Measurements from ENCODE around the gene MAPKAPK5. TPM values are rescaled to one million over a fixed set of nuclear protein-coding genes. Genes with fewer than 3 reads are reported as not detected.

MAPKAPK5 gene
- total and polyA plus RNA-seq, 9 of the 15 experiments (the other 6 are each of a cell fraction or from before 2014, with no cell fraction given) = 11.6 to 72.1 (median 60.4) TPM

DNA sequence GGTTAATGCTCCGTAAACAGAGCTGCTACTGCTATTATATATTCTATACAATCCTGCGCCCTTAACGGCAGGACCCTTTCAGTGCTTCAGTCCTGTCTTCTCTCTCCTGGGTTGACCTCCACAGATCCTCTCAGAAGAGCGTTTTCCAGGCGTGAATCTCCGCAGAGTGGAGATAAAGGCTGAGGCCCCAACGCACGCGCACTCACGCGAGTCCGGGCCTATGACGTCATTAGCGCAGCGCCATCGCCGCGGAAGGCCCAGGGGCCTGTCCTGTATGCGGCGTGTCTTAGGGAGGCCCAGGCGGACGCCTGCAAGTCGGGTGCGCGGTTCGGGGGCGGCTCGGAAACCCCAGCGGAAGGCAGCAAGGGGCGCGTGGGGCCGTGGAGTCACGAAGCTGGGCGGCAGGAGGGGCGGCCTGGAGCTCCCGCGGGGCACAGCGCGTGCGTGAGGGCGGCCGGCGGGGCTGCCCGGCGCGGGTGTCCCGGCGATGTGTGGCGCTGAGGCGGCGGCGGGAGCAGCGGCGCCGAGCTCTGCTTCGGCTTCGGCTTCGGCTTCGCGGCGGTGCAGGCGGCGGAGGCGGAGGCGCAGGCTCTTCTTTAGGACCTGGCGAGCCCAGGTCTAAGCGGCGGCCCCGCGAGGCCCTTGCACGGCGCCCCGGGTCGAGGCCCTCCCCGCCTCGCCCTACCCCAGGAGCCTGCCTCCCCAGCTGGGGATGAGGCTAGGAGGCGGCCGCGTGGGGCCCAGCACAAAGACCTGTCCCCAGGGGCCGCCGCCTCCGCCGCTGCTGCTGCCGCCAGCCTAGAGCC is at the start of gene MAPKAPK5 (continued):
- TF ChIP-seq, protein P1, sequence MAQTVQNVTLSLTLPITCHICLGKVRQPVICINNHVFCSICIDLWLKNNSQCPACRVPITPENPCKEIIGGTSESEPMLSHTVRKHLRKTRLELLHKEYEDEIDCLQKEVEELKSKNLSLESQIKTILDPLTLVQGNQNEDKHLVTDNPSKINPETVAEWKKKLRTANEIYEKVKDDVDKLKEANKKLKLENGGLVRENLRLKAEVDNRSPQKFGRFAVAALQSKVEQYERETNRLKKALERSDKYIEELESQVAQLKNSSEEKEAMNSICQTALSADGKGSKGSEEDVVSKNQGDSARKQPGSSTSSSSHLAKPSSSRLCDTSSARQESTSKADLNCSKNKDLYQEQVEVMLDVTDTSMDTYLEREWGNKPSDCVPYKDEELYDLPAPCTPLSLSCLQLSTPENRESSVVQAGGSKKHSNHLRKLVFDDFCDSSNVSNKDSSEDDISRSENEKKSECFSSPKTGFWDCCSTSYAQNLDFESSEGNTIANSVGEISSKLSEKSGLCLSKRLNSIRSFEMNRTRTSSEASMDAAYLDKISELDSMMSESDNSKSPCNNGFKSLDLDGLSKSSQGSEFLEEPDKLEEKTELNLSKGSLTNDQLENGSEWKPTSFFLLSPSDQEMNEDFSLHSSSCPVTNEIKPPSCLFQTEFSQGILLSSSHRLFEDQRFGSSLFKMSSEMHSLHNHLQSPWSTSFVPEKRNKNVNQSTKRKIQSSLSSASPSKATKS (CRISPR knock-in tag; IDR thresholded peaks at IDR 0.05) = no peak
- TF ChIP-seq, protein P2, sequence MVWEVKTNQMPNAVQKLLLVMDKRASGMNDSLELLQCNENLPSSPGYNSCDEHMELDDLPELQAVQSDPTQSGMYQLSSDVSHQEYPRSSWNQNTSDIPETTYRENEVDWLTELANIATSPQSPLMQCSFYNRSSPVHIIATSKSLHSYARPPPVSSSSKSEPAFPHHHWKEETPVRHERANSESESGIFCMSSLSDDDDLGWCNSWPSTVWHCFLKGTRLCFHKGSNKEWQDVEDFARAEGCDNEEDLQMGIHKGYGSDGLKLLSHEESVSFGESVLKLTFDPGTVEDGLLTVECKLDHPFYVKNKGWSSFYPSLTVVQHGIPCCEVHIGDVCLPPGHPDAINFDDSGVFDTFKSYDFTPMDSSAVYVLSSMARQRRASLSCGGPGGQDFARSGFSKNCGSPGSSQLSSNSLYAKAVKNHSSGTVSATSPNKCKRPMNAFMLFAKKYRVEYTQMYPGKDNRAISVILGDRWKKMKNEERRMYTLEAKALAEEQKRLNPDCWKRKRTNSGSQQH (CRISPR knock-in tag; IDR thresholded peaks at IDR 0.05) = no peak
- TF ChIP-seq, protein P3, sequence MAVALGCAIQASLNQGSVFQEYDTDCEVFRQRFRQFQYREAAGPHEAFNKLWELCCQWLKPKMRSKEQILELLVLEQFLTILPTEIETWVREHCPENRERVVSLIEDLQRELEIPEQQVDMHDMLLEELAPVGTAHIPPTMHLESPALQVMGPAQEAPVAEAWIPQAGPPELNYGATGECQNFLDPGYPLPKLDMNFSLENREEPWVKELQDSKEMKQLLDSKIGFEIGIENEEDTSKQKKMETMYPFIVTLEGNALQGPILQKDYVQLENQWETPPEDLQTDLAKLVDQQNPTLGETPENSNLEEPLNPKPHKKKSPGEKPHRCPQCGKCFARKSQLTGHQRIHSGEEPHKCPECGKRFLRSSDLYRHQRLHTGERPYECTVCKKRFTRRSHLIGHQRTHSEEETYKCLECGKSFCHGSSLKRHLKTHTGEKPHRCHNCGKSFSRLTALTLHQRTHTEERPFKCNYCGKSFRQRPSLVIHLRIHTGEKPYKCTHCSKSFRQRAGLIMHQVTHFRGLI (CRISPR knock-in tag; IDR thresholded peaks at IDR 0.05) = peak; percentile 84; the same call in 1 of the 2 replicates
- no peak; the same call in 1 of the 2 replicates for TF ChIP-seq GTF2F1 (IDR thresholded peaks at IDR 0.05; ENCODE audit: low read depth, low read length)
- peak; percentile 94 to 95 for TF ChIP-seq NRF1 (conservative IDR thresholded peaks at IDR 0.05 in 1 of 2, IDR thresholded peaks at IDR 0.05 in 1 of 2)
- TF ChIP-seq ZFX (CRISPR knock-in tag; IDR thresholded peaks at IDR 0.05) = peak; percentile 67
- TF ChIP-seq ZFPM2 (CRISPR knock-in tag; IDR thresholded peaks at IDR 0.05) = no peak
- peak; percentile 73; the same call in 1 of the 2 replicates for TF ChIP-seq L3MBTL2 (IDR thresholded peaks at IDR 0.05)
- TF ChIP-seq GABPB1 (CRISPR knock-in tag; IDR thresholded peaks at IDR 0.05) = peak; percentile 86
- TF ChIP-seq, protein P4, sequence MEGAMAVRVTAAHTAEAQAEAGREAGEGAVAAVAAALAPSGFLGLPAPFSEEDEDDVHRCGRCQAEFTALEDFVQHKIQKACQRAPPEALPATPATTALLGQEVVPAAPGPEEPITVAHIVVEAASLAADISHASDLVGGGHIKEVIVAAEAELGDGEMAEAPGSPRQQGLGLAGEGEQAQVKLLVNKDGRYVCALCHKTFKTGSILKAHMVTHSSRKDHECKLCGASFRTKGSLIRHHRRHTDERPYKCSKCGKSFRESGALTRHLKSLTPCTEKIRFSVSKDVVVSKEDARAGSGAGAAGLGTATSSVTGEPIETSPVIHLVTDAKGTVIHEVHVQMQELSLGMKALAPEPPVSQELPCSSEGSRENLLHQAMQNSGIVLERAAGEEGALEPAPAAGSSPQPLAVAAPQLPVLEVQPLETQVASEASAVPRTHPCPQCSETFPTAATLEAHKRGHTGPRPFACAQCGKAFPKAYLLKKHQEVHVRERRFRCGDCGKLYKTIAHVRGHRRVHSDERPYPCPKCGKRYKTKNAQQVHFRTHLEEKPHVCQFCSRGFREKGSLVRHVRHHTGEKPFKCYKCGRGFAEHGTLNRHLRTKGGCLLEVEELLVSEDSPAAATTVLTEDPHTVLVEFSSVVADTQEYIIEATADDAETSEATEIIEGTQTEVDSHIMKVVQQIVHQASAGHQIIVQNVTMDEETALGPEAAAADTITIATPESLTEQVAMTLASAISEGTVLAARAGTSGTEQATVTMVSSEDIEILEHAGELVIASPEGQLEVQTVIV (CRISPR knock-in tag; IDR thresholded peaks at IDR 0.05; ENCODE audit: borderline replicate concordance) = no peak
- TF ChIP-seq MEIS2 (IDR thresholded peaks at IDR 0.05; ENCODE audit: partially characterized antibody) = peak; percentile 36
- TF ChIP-seq PHF20 (IDR thresholded peaks at IDR 0.05; ENCODE audit: partially characterized antibody) = peak; percentile 97
- TF ChIP-seq ZNF76 (CRISPR knock-in tag; IDR thresholded peaks at IDR 0.05; ENCODE audit: borderline replicate concordance) = peak; percentile 65; the same call in 1 of the 2 replicates
- TF ChIP-seq NCOA2 (IDR thresholded peaks at IDR 0.05; ENCODE audit: partially characterized antibody in 2 of 2) = peak in 1 of 2 experiments; percentile 98
- no peak for TF ChIP-seq BDP1 (IDR thresholded peaks at IDR 0.05; ENCODE audit: insufficient read depth, insufficient read length)
- TF ChIP-seq ZNF316 (IDR thresholded peaks at IDR 0.05) = no peak
- no peak for TF ChIP-seq HNRNPL (IDR thresholded peaks at IDR 0.05; ENCODE audit: low read depth, low read length)
- TF ChIP-seq, protein P5, sequence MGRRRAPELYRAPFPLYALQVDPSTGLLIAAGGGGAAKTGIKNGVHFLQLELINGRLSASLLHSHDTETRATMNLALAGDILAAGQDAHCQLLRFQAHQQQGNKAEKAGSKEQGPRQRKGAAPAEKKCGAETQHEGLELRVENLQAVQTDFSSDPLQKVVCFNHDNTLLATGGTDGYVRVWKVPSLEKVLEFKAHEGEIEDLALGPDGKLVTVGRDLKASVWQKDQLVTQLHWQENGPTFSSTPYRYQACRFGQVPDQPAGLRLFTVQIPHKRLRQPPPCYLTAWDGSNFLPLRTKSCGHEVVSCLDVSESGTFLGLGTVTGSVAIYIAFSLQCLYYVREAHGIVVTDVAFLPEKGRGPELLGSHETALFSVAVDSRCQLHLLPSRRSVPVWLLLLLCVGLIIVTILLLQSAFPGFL (CRISPR knock-in tag; IDR thresholded peaks at IDR 0.05) = no peak
- no peak for TF ChIP-seq ZNF436 (CRISPR knock-in tag; IDR thresholded peaks at IDR 0.05)
